ENCODE data around the gene RAB11FIP3. TPM values are rescaled to one million over a fixed set of nuclear protein-coding genes. Genes with fewer than 3 reads are reported as not detected.

The RAB11FIP3 gene
- total and polyA plus RNA-seq, 10 of the 15 experiments (the other 5 are each of a cell fraction or from before 2014, with no cell fraction given) = 1.2 to 27.3 (median 7.7) TPM

GRCh38 chr16:379961-380761 lies 45.3 kb upstream of the RAB11FIP3 start:
- Histone ChIP-seq H3K4me3 (peak overlapping the region; percentile 95), H3K27ac (ENCODE audit: control insufficient read depth, insufficient read depth) (no peak overlapping the region), H3K9me3 (replicated peaks; ENCODE audit: control insufficient read depth, insufficient read depth, low read length) (no peaks in the 10 kb centered on the region), H3K79me2 (ENCODE audit: control insufficient read depth, insufficient read depth, low read length) (peaks cover 14% of the 10 kb centered on the region), H3K9ac (ENCODE audit: control insufficient read depth, insufficient read depth, low read length) (no peak overlapping the region), H3K27me3 (replicated peaks in 1 of 2; ENCODE audit: control insufficient read depth in 2 of 2, insufficient read depth in 2 of 2, low read length in 1 of 2) (no peaks in the 10 kb centered on the region), H4K20me1 (ENCODE audit: control insufficient read depth, insufficient read depth) (no peaks in the 10 kb centered on the region), H3K36me3 (ENCODE audit: control insufficient read depth in 2 of 2, insufficient read depth in 2 of 2, low read length in 1 of 2) (peaks cover 0 to 2% of the 10 kb centered on the region in 2 experiments; a peak in 2 of 4 replicates), H2AFZ (ENCODE audit: control insufficient read depth, low read depth, low read length) (no peak overlapping the region), H3K4me1 (ENCODE audit: control insufficient read depth, insufficient read depth, low read length) (peaks cover 14% of the 10 kb centered on the region), H3K4me2 (ENCODE audit: control insufficient read depth, insufficient read depth) (peak overlapping the region; percentile 89)
- ATAC-seq = no peak
- ChIA-PET SMC1A (ENCODE audit: uncharacterized antibody, unreplicated experiment) (interaction anchor here (0.7 to 1.3 kb wide), 2 partner anchors 9 kb away, joined by 3 to 6 read pairs; partner anchors contain the start of gene MRPL28), POLR2A (interaction anchor here (0.7 to 3.8 kb wide), 3 partner anchors 9 to 187 kb away, joined by 3 to 22 read pairs (median 4); partner anchors contain the start of genes AXIN1, MRPL28 and NHLRC4), CTCF (no interaction called here), RAD21 (ENCODE audit: unreplicated experiment) (interaction anchor here (1.0 kb wide), 1 partner anchor 10 kb away, joined by 3 read pairs; the partner anchor contains the start of gene MRPL28)
- in situ Hi-C loops (cut with MboI) = no loop called here
- no peak for DNase-seq (ENCODE audit: low read depth, low spot score)
- intact Hi-C loops (cut with micrococcal nuclease; ENCODE audit: unreplicated experiment) = no loop called here
- no peak for TF ChIP-seq NR2C1 (IDR thresholded peaks at IDR 0.05)
- no peak for TF ChIP-seq ZNF592 (IDR thresholded peaks at IDR 0.05)
- no peak for TF ChIP-seq SRF (IDR thresholded peaks at IDR 0.05; ENCODE audit: low read depth in 2 of 2, low read length in 2 of 2)
- TF ChIP-seq HSF1 (IDR thresholded peaks at IDR 0.05; ENCODE audit: low read depth, low read length) = no peak
- TF ChIP-seq ZNF384 (IDR thresholded peaks at IDR 0.05; ENCODE audit: borderline replicate concordance, low read depth, low read length) = no peak
- no peak for TF ChIP-seq ETV6 (conservative IDR thresholded peaks at IDR 0.05 in 1 of 2, IDR thresholded peaks at IDR 0.05 in 1 of 2; ENCODE audit: borderline replicate concordance in 1 of 2, low read depth in 1 of 2)
- no peak for TF ChIP-seq NBN (IDR thresholded peaks at IDR 0.05)
- no peak for TF ChIP-seq E2F4 (IDR thresholded peaks at IDR 0.05; ENCODE audit: low read depth, low read length)
- no peak for TF ChIP-seq HDAC6 (IDR thresholded peaks at IDR 0.05; ENCODE audit: unreplicated experiment)
- no peak for TF ChIP-seq RELB (IDR thresholded peaks at IDR 0.05; ENCODE audit: low read depth)
- BruUV-seq (replicated peaks) = TSS peak; percentile 81
- no peak for FAIRE-seq
- 79% methylated on average over 21 of the region's 27 CpGs for WGBS (ENCODE audit: insufficient coverage, insufficient replicate concordance, low lambda C conversion rate, missing lambda C conversion rate)
